ENCODE results near the gene SLC12A4. TPM values are rescaled to one million over a fixed set of nuclear protein-coding genes. Genes with fewer than 3 reads are reported as not detected.

SLC12A4 gene
- total and polyA plus RNA-seq, 2 of the 13 experiments (the other 11 are each of a cell fraction or from before 2014, with no cell fraction given), result 65.1 to 84.3 TPM

GRCh38 chr16:67939507-67940445, 28.7 kb downstream of the SLC12A4 start (continued):
- TF ChIP-seq TERF1 (CRISPR knock-in tag; IDR thresholded peaks at IDR 0.05) (no peak), NFAT5 (CRISPR knock-in tag; IDR thresholded peaks at IDR 0.05) (no peak), ZNF280D (CRISPR knock-in tag; IDR thresholded peaks at IDR 0.05) (no peak), ZSCAN31 (CRISPR knock-in tag; IDR thresholded peaks at IDR 0.05; ENCODE audit: low read depth) (peak; percentile 47; the same call in 1 of the 2 replicates), SCMH1 (CRISPR knock-in tag; IDR thresholded peaks at IDR 0.05; ENCODE audit: borderline replicate concordance) (no peak), NR2C2 (CRISPR knock-in tag; IDR thresholded peaks at IDR 0.05; ENCODE audit: borderline replicate concordance) (no peak), ZNF260 (CRISPR knock-in tag; IDR thresholded peaks at IDR 0.05; ENCODE audit: borderline replicate concordance, low read depth) (0 out of 2 replicates have a peak, but pooled peaks have one; percentile 37), KDM6A (CRISPR knock-in tag; IDR thresholded peaks at IDR 0.05; ENCODE audit: low read depth) (no peak), CBFB (CRISPR knock-in tag; IDR thresholded peaks at IDR 0.05) (no peak), KLF13 (CRISPR knock-in tag; IDR thresholded peaks at IDR 0.05) (no peak), CBX1 (IDR thresholded peaks at IDR 0.05; ENCODE audit: low read depth) (no peak), ZNF556 (CRISPR knock-in tag; IDR thresholded peaks at IDR 0.05; ENCODE audit: borderline replicate concordance) (no peak), RBFOX2 (IDR thresholded peaks at IDR 0.05; ENCODE audit: low read depth, low read length) (peak; percentile 76), NFYC (CRISPR knock-in tag; IDR thresholded peaks at IDR 0.05) (no peak), ZNF549 (CRISPR knock-in tag; IDR thresholded peaks at IDR 0.05) (no peak), ZFP36 (IDR thresholded peaks at IDR 0.05; ENCODE audit: borderline replicate concordance, low read depth, low read length, partially characterized antibody) (no peak), KLF12 (CRISPR knock-in tag; IDR thresholded peaks at IDR 0.05; ENCODE audit: borderline replicate concordance) (no peak), REL (CRISPR knock-in tag; conservative IDR thresholded peaks at IDR 0.05) (no peak), ISL2 (CRISPR knock-in tag; IDR thresholded peaks at IDR 0.05) (no peak), RNF2 (conservative IDR thresholded peaks at IDR 0.05; ENCODE audit: low read depth) (no peak), MEIS2 (CRISPR knock-in tag; IDR thresholded peaks at IDR 0.05) (no peak)
